Measurements from ENCODE around the gene SYPL2.

DNA sequence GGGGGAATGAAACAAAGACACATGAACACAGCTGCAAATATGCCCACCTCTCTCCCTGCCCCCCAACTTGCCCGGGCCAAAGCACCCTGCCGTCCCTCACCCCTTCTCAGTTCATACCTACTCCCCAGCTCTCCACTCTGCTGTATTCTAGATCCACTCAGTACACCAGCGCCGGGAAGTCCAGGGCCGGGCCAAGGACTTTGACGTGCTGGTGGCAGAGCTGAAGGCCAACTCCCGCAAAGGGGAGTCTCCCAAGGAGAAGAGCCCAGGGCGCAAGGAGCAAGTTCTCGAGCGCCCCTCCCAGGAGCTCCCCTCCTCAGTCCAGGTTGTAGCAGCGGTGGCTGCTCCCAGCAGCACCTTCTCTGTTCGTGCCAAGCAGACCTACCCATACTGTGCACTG lies 22.4 kb downstream of the SYPL2 start:
- TF ChIP-seq CTCF (IDR thresholded peaks at IDR 0.05), result no peak
- TF ChIP-seq POLR2AphosphoS5 (IDR thresholded peaks at IDR 0.05), result no peak
